ENCODE results near the gene MAOA. TPM values are rescaled to one million over a fixed set of nuclear protein-coding genes. Genes with fewer than 3 reads are reported as not detected.

MAOA gene
- 1 to 10 TPM in 1 of 2 donors, under 1 TPM in 1; 0.38 to 4.7 TPM for total RNA-seq
- polyA plus RNA-seq (2013, experiment 1 of 2): 3.3 TPM
- polyA plus RNA-seq (2013, experiment 2 of 2): 2.8 TPM
- long read RNA-seq, experiment 1, partial matches to known transcripts: 0 of 2 reads
- long read RNA-seq, experiment 1, other reads (novel, unspliced or antisense): 1 of 2 reads
- long read RNA-seq, experiment 2, full-length matches to known transcripts: 1 of 2 reads
- long read RNA-seq, experiment 2, partial matches to known transcripts: 0 of 2 reads
- long read RNA-seq, experiment 2, other reads (novel, unspliced or antisense): 1 of 2 reads
- long read RNA-seq, experiment 3, full-length matches to known transcripts: 28 of 30 reads
- long read RNA-seq, experiment 3, partial matches to known transcripts: 1 of 30 reads
- long read RNA-seq, experiment 3, other reads (novel, unspliced or antisense): 1 of 30 reads
- long read RNA-seq, experiment 4: 0 reads

DNA sequence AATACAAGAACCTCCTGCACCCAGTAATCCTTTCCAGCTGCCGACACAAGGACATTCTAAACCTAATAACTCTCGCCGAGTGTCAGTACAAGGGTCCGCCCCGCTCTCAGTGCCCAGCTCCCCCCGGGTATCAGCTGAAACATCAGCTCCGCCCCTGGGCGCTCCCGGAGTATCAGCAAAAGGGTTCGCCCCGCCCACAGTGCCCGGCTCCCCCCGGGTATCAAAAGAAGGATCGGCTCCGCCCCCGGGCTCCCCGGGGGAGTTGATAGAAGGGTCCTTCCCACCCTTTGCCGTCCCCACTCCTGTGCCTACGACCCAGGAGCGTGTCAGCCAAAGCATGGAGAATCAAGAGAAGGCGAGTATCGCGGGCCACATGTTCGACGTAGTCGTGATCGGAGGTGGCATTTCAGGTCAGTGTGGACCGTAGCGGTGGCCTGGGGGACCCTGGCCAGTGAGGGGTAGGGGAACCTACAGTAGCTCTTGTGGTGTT, at the start of gene MAOA:
Gene MAOA (plus strand): TSS at position 295 of the 490 bp plus-strand sequence. CDS start 43 bp downstream, at position 338.
- Histone ChIP-seq H3K27me3 (ENCODE audit: control insufficient read depth, insufficient read depth, low read length, poor library complexity, severe bottlenecking) (peaks cover 21% of the 10 kb centered on the region), H3K36me3 (ENCODE audit: control insufficient read depth, insufficient read depth, low read length) (no peaks in the 10 kb centered on the region), H3K4me1 (ENCODE audit: control insufficient read depth, insufficient read depth, low read length) (no peaks in the 10 kb centered on the region), H3K27ac (ENCODE audit: low read depth, low read length) (no peak within 1 kb of the TSS), H3K9ac (ENCODE audit: extremely low read depth, low read length, poor library complexity, severe bottlenecking) (no peak within 1 kb of the TSS), H3K9me3 (ENCODE audit: control insufficient read depth, low read length) (no peaks in the 10 kb centered on the region), H3K4me3 (ENCODE audit: low read length) (peak within 1 kb of the TSS; percentile 79)
- TF ChIP-seq, protein P1, sequence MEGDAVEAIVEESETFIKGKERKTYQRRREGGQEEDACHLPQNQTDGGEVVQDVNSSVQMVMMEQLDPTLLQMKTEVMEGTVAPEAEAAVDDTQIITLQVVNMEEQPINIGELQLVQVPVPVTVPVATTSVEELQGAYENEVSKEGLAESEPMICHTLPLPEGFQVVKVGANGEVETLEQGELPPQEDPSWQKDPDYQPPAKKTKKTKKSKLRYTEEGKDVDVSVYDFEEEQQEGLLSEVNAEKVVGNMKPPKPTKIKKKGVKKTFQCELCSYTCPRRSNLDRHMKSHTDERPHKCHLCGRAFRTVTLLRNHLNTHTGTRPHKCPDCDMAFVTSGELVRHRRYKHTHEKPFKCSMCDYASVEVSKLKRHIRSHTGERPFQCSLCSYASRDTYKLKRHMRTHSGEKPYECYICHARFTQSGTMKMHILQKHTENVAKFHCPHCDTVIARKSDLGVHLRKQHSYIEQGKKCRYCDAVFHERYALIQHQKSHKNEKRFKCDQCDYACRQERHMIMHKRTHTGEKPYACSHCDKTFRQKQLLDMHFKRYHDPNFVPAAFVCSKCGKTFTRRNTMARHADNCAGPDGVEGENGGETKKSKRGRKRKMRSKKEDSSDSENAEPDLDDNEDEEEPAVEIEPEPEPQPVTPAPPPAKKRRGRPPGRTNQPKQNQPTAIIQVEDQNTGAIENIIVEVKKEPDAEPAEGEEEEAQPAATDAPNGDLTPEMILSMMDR (conservative IDR thresholded peaks at IDR 0.05): no peak
- Mint-ChIP-seq H3K4me1 (peaks cover 14% of the 10 kb centered on the region), H3K9me3 (peaks cover 11% of the 10 kb centered on the region), H3K27ac (peak within 1 kb of the TSS; percentile 41), H3K4me3 (peak within 1 kb of the TSS; percentile 73), H3K27me3 (ENCODE audit: insufficient read depth) (peaks cover 14% of the 10 kb centered on the region), H3K36me3 (ENCODE audit: low read depth) (no peaks in the 10 kb centered on the region)
- 11 to 20% methylated on average over 1 to 29 of the region's 29 CpGs for WGBS, 2 experiments (ENCODE audit: insufficient coverage in 1 of 2, insufficient read length in 1 of 2)
- DNase-seq: peak; percentile 80

- H3K36me3 ChIP-seq (ENCODE audit: control insufficient read depth, insufficient read depth, low read length): no peaks in the 10 kb centered on the region
- Mint-ChIP-seq H3K36me3 (ENCODE audit: low read depth) (peaks cover 2% of the 10 kb centered on the region), H3K27ac (no peak overlapping the region), H3K9me3 (peaks cover 23% of the 10 kb centered on the region), H3K4me3 (no peak overlapping the region), H3K27me3 (ENCODE audit: insufficient read depth) (no peaks in the 10 kb centered on the region), H3K4me1 (peaks cover 13% of the 10 kb centered on the region)
- H3K27me3 ChIP-seq (ENCODE audit: control insufficient read depth, insufficient read depth, low read length, poor library complexity, severe bottlenecking): no peaks in the 10 kb centered on the region
- no peak for DNase-seq
- no peak overlapping the region for H3K27ac ChIP-seq (ENCODE audit: low read depth, low read length)
- no peak overlapping the region for H3K9ac ChIP-seq (ENCODE audit: extremely low read depth, low read length, poor library complexity, severe bottlenecking)
- H3K4me1 ChIP-seq (ENCODE audit: control insufficient read depth, insufficient read depth, low read length): no peaks in the 10 kb centered on the region
- TF ChIP-seq, protein P1 (conservative IDR thresholded peaks at IDR 0.05): no peak
- no peaks in the 10 kb centered on the region for H3K9me3 ChIP-seq (ENCODE audit: control insufficient read depth, low read length)
- H3K4me3 ChIP-seq (ENCODE audit: low read length): no peak overlapping the region
Observed at GRCh38 chrX:43612400-43612799, 43.7 kb upstream of the MAOA start.

DNA sequence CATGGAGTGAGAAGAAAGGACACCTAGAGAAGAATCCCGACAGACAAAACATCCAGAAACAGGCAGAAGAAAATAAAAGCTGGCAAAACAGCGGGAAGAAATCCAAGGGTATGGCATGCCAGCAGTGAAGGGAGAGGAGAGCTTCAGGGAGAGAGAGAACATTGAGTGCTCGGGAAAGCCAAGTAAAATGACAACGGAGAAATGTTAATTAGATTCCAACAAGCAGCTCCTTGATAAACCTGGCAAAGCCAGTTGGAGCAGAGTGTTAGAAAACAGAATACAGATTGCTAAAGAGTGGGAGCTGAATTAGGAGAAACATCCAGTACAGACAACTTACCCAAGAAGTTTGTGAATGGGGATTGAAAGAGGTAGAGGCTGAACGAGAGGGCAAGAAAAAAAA, 40.4 kb upstream of the MAOA start:
- Mint-ChIP-seq H3K27ac (no peak overlapping the region), H3K4me1 (peaks cover 28% of the 10 kb centered on the region)

More for the DNA sequence above, 40.4 kb upstream of the MAOA start:
- Histone ChIP-seq H3K4me1 (ENCODE audit: control insufficient read depth, insufficient read depth, low read length) (no peaks in the 10 kb centered on the region), H3K9ac (ENCODE audit: extremely low read depth, low read length, poor library complexity, severe bottlenecking) (no peak overlapping the region), H3K4me3 (ENCODE audit: low read length) (no peak overlapping the region), H3K27ac (ENCODE audit: low read depth, low read length) (no peak overlapping the region), H3K27me3 (ENCODE audit: control insufficient read depth, insufficient read depth, low read length, poor library complexity, severe bottlenecking) (no peaks in the 10 kb centered on the region), H3K9me3 (ENCODE audit: control insufficient read depth, low read length) (no peaks in the 10 kb centered on the region), H3K36me3 (ENCODE audit: control insufficient read depth, insufficient read depth, low read length) (no peaks in the 10 kb centered on the region)
- Mint-ChIP-seq H3K4me3 (no peak overlapping the region), H3K27me3 (ENCODE audit: insufficient read depth) (no peaks in the 10 kb centered on the region), H3K36me3 (ENCODE audit: low read depth) (peaks cover 2% of the 10 kb centered on the region), H3K9me3 (peaks cover 19% of the 10 kb centered on the region)
- TF ChIP-seq, protein P1 (conservative IDR thresholded peaks at IDR 0.05): no peak
- no peak for DNase-seq
- 69 to 80% methylated on average over 4 to 5 of the region's 5 CpGs for WGBS, 2 experiments (ENCODE audit: insufficient coverage in 1 of 2, insufficient read length in 1 of 2)

Measured in endodermal cell (in vitro differentiated cells).